Jurkat, Clone E6-1 (cell line): ENCODE data around the gene LYPD3.
"Not testable (repeated sequence)": the region's sequence is repeated elsewhere in the genome, so short reads cannot be mapped to it uniquely, and the experiment has no call there.

Experiments
- DNase-seq: peaks from one replicate; pipeline ENCODE4 v3.0.0-alpha.2; 2011; ENCODE audit warnings: low read depth, low spot score
- H3K4me3 ChIP-seq: 2 replicates; pipeline ENCODE4 v1.5.1; 2011; ENCODE audit warnings: mild to moderate bottlenecking, low read length, control low read depth, moderate library complexity

Gene LYPD3

DNA sequence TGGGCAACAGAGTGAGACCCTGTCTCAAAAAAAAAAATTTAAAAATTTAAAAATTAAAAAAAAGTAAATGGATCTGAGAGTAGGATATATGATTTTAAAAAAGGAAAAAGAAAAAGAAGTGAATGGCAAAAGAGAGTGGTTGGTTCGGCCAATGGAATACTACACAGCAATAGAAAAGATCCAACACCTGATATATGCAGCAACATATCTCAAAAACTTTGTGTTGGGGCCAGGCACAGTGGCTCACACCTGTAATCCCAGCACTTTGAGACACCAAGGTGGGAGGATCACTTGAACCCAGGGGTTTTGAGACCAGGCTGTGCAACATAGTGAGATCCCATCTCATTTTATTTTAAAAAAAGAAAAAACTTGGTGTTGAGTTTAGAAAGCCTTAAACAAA is 1.4 kb upstream of the LYPD3 start:
- no peak overlapping the region for H3K4me3 ChIP-seq
- no peak for DNase-seq

GRCh38 chr19:43464134-43464775 is 1.2 kb downstream of the LYPD3 start:
- no peak for DNase-seq
- H3K4me3 ChIP-seq: peak overlapping the region; percentile 78

- peak overlapping the region; percentile 78 for H3K4me3 ChIP-seq
- peak; percentile 91 for DNase-seq
These were observed 1.9 kb downstream of the LYPD3 start for GRCh38 chr19:43463381-43464133.

GRCh38 chr19:43462785-43463380 is 2.5 kb downstream of the LYPD3 start:
- peak overlapping the region; percentile 78 for H3K4me3 ChIP-seq

GRCh38 chr19:43462383-43462782 is 3.0 kb downstream of the LYPD3 start:
- no peak for DNase-seq
- H3K4me3 ChIP-seq: no peak overlapping the region

More at GRCh38 chr19:43462785-43463380, 2.5 kb downstream of the LYPD3 start:
- no peak for DNase-seq

GRCh38 chr19:43461303-43461702 is 4.1 kb downstream of the LYPD3 start:
- no peak overlapping the region for H3K4me3 ChIP-seq
- DNase-seq: no peak

DNA sequence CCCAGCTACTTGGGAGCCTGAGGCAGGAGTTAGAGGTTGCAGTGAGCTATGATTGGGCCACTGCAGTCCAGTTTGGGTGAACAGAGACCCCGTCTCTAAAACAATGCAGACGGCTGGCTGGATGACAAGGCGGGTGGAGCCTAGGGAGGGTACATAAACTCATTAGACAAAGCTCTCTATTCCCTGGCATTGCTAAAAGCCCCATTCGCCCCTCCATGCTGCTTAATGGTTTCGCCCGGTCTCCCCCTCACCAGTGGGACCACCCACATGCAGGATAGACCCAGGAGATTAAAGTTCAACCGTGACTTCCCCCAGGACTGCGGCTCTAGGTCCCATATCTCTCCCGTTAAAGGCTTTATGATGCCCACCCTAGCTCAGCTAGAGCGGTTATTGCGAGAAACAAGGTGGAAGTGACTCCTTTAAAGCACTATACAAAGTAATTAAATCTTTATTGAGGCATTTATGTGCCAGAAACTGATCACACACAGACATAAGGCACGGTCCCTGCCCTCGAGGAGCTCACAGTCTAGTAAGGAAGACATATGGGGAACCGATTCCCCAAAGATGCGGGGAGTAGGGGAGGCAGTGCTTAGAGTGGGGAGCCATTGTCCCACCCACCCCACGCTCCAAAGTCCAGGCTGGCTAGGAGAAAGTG is 4.9 kb downstream of the LYPD3 start:
- no peak for DNase-seq
- H3K4me3 ChIP-seq: no peak overlapping the region

DNA sequence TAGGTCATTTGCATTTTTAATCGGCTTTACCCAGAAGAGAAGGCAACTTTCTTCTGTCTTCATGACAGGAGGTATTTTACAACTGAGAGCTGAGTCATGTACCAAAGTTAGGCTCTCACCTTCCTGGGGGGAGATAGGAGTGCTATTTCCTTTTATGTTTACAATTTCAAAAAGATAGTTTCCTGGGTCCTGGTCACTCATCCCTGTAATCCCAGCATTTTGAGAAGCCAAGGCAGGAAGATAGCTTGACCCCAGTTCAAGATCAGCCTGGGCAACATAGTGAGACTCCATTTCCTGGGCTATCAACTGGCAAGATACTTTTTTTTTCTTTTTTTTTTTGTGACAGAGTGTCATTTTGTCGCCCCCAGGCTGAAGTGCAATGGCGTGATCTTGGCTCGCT is 7.6 kb downstream of the LYPD3 start:
- no peak for DNase-seq

DNA sequence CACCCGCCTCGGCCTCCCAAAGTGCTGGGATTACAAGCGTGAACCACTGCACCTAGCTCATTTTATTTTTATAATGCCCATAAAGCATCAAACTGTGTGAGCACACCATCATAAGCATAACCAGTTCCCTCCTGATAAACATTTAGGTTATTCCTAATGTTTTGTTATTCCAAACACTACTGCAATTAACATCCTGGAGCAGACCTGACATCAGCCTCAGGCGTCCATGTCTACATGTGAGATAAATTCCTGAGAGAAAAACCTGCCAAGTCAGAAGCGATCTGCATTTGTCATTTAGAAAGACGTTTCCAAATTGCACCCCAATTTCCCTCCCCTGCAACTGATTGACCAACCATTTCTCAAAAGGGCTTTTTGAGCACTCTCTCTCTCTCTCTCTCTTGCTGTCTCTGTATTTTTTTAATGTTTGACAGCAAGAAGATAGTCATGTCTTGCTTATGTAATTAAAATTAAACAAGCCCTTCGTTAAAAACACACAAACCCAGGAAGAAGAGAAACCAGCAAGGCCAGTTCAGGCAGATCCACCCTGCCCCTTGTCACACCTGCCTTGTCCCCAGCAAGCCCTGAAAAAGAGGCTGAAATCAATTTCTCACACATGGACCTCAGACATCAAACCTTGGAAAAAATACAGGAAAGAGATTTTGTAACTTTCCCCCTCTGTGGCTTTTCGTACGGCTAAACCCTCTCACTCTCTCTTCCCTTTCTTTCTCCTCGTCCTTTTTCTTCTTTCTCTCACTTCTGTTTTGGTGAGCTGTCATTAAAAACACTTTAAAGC is 9.9 kb downstream of the LYPD3 start:
- no peak for DNase-seq
- H3K4me3 ChIP-seq: no peak overlapping the region

More for the DNA sequence above, 7.6 kb downstream of the LYPD3 start:
- no peak overlapping the region for H3K4me3 ChIP-seq

- no peak overlapping the region for H3K4me3 ChIP-seq
- no peak for DNase-seq
These were observed 11.4 kb downstream of the LYPD3 start for GRCh38 chr19:43454031-43454430.

- DNase-seq: no peak
- no peak overlapping the region for H3K4me3 ChIP-seq
These were observed 12.8 kb downstream of the LYPD3 start for GRCh38 chr19:43452582-43452981.

- DNase-seq: no peak
- no peak overlapping the region for H3K4me3 ChIP-seq
These were observed 14.8 kb downstream of the LYPD3 start for GRCh38 chr19:43450545-43450997.

- DNase-seq: no peak
These were observed 17.8 kb downstream of the LYPD3 start for GRCh38 chr19:43447655-43448054.

GRCh38 chr19:43446746-43447489 is 18.5 kb downstream of the LYPD3 start:
- DNase-seq: peak; percentile 57
- H3K4me3 ChIP-seq: no peak overlapping the region

More at GRCh38 chr19:43447655-43448054, 17.8 kb downstream of the LYPD3 start:
- H3K4me3 ChIP-seq: no peak overlapping the region

GRCh38 chr19:43445426-43445825 is 20.0 kb downstream of the LYPD3 start:
- H3K4me3 ChIP-seq: no peak overlapping the region
- no peak for DNase-seq

GRCh38 chr19:43444531-43445287 is 20.7 kb downstream of the LYPD3 start:
- DNase-seq: no peak
- no peak overlapping the region for H3K4me3 ChIP-seq

- H3K4me3 ChIP-seq, DNase-seq: not testable (repeated sequence)
These were observed 21.3 kb downstream of the LYPD3 start for GRCh38 chr19:43444091-43444490.

GRCh38 chr19:43441716-43442115 is 23.7 kb downstream of the LYPD3 start:
- DNase-seq: no peak
- no peak overlapping the region for H3K4me3 ChIP-seq
